Sigmoid colon (tissue), 3 donors: ENCODE data around the gene ABHD14A.

ENCODE experiments used
- CTCF ChIP-seq, 4 experiments: fragments of 450-650 bp in 3 of 4; fragments of 200-600 bp in 1 of 4; IDR thresholded peaks; one replicate each; pipeline ENCODE4 v1.5.1; 2016 to 2019; ENCODE audit warnings: antibody characterized with exemption in 4 of 4, mild to moderate bottlenecking in 3 of 4, moderate library complexity in 2 of 4
- POLR2A ChIP-seq, 2 donors: fragments of 450-650 bp; IDR thresholded peaks; one replicate each; pipeline ENCODE4 v1.6.1; 2016; ENCODE audit warnings: antibody characterized with exemption in 2 of 2, mild to moderate bottlenecking in 2 of 2, moderate library complexity in 2 of 2

DNA sequence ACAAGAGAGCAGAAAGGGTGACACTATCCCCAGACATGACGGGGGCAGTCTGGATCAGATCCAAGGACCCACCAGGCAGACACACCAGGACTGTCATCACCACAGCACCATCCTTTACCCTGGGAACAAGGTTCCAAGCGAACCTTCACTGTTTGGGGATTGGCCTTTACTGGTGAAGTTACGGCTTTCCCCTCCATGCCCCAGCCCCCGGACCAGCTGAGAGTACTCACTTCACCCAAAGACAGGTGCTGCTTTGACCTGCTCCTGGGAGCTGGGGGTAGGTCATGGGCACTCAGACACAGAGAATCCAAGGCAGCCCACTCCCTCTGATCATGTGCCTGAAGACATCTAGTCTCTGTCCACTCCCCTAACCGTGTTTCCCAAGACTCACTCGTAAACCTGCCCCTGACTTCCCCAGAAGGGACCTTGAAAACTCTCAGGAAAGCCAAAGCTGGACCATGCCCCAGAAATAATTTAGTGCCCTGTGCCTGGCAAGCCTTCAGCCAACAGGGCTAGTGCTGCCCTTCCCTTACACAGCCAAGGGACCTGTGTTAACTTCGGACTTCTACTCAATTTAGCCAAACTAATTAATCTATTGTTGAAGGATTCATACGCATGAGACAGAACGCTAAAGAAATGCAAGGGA lies 36.0 kb upstream of the ABHD14A start:
- TF ChIP-seq POLR2A (IDR thresholded peaks at IDR 0.05): no peak
- no peak for TF ChIP-seq CTCF (IDR thresholded peaks at IDR 0.05)
